GM12878 (cell line): Measurements from ENCODE around the gene EPHB1. TPM values are rescaled to one million over a fixed set of nuclear protein-coding genes. Genes with fewer than 3 reads are reported as not detected.

ENCODE experiments used
- ATAC-seq: fragments of 200-7000 bp; cut with Tn5 transposase; 3 replicates; pipeline ENCODE4 v1.9.1; 2020; ENCODE audit warnings: mild to moderate bottlenecking, moderate library complexity
- BruUV-seq: library from RNA; stranded (reverse); fragments of 400-500 nt; replicated peaks from 2 replicates; lab custom pipeline; 2021; lab: Mats Ljungman, UMichigan
- CTCF ChIA-PET: fragments of 300-600 bp; sonication (Branson Sonifier 250); formaldehyde crosslinking; extraction: SDS; loops from one replicate; lab custom pipeline; 2021; ENCODE audit warnings: inconsistent platforms; lab: Yijun Ruan, JAX
- POLR2A ChIA-PET: fragments of 350-600 bp; formaldehyde crosslinking; extraction: SDS; loops from one replicate; lab custom pipeline; 2021; ENCODE audit warnings: inconsistent platforms; lab: Charles Lee
- RAD21 ChIA-PET: fragments of 300-600 bp; sonication (Branson Sonifier 250); formaldehyde crosslinking; loops from one replicate; lab custom pipeline; 2023; ENCODE audit warnings: antibody characterized with exemption; ENCODE audit not compliant: unreplicated experiment; lab: Charles Lee
- SMC1A ChIA-PET: fragments of 300-600 bp; sonication (Branson Sonifier 250); formaldehyde crosslinking; loops from one replicate; lab custom pipeline; 2023; ENCODE audit not compliant: unreplicated experiment, uncharacterized antibody; lab: Charles Lee
- DNase-seq: peaks from one replicate; pipeline ENCODE4 v3.0.0-alpha.2; 2011; ENCODE audit warnings: low read depth, low spot score
- FAIRE-seq: peaks from 3 replicates; lab custom pipeline; 2011; peaks lifted over from hg19 to GRCh38; lab: Jason Lieb, UNC
- H2AFZ ChIP-seq: 2 replicates; pipeline ENCODE4 v1.6.0; 2011; ENCODE audit warnings: low read depth, low read length, control low read depth; ENCODE audit not compliant: control insufficient read depth
- H3K27ac ChIP-seq: 2 replicates; pipeline ENCODE4 v1.5.1; 2011; ENCODE audit warnings: control low read depth; ENCODE audit not compliant: control insufficient read depth, insufficient read depth
- H3K27me3 ChIP-seq, 2 experiments: replicated peaks in 1 of 2; 2 replicates each; pipeline versions ENCODE4 v1.6.0 to v1.6.1; 2011; ENCODE audit warnings: low read length in 1 of 2; ENCODE audit not compliant: control insufficient read depth in 2 of 2, insufficient read depth in 2 of 2
- H3K36me3 ChIP-seq, 2 experiments: 2 replicates each; pipeline ENCODE4 v1.5.1; 2011; ENCODE audit warnings: low read length in 1 of 2; ENCODE audit not compliant: control insufficient read depth in 2 of 2, insufficient read depth in 2 of 2
- H3K4me1 ChIP-seq: 2 replicates; pipeline ENCODE4 v1.6.1; 2011; ENCODE audit warnings: mild to moderate bottlenecking, low read length, moderate library complexity, mixed read lengths; ENCODE audit not compliant: control insufficient read depth, insufficient read depth
- H3K4me2 ChIP-seq: 2 replicates; pipeline ENCODE4 v1.6.0; 2011; ENCODE audit warnings: control low read depth; ENCODE audit not compliant: control insufficient read depth, insufficient read depth
- H3K4me3 ChIP-seq: fragments of 200-600 bp; sonication (generic); 2 replicates; pipeline ENCODE4 v1.5.1; 2016
- H3K79me2 ChIP-seq: 2 replicates; pipeline ENCODE4 v1.6.0; 2011; ENCODE audit warnings: low read length; ENCODE audit not compliant: control insufficient read depth, insufficient read depth
- H3K9ac ChIP-seq: 2 replicates; pipeline ENCODE4 v1.8.0; 2011; ENCODE audit warnings: low read length, control low read depth, mixed read lengths; ENCODE audit not compliant: control insufficient read depth, insufficient read depth
- H3K9me3 ChIP-seq: replicated peaks from 3 replicates; pipeline ENCODE4 v1.5.1; 2011; ENCODE audit warnings: mild to moderate bottlenecking, low read length; ENCODE audit not compliant: control insufficient read depth, insufficient read depth
- H4K20me1 ChIP-seq: 2 replicates; pipeline ENCODE4 v1.6.0; 2011; ENCODE audit not compliant: control insufficient read depth, insufficient read depth
- GATAD2B ChIP-seq: fragments of 450-650 bp; conservative IDR thresholded peaks from 2 replicates; pipeline ENCODE4 v1.6.1; 2017; ENCODE audit warnings: low read depth, mild to moderate bottlenecking, moderate library complexity
- SPI1 ChIP-seq: IDR thresholded peaks from 2 replicates; pipeline ENCODE4 v1.6.1; 2011; ENCODE audit warnings: low read depth, mild to moderate bottlenecking, low read length, moderate library complexity, borderline replicate concordance; ENCODE audit not compliant: insufficient read depth
- SRF ChIP-seq, 2 experiments: IDR thresholded peaks; 2 replicates each; pipeline ENCODE4 v1.6.1; 2011; ENCODE audit warnings: low read depth in 2 of 2, low read length in 2 of 2, mild to moderate bottlenecking in 1 of 2, moderate library complexity in 1 of 2
- WGBS: methylation state at CpG from one replicate; pipeline ENCODE4 v1.1.6; 2016; ENCODE audit warnings: low lambda C conversion rate; ENCODE audit not compliant: insufficient replicate concordance, insufficient coverage; ENCODE audit errors: missing lambda C conversion rate; 5-methylcytosine and 5-hydroxymethylcytosine counted together
- in situ Hi-C: fragments of 300-500 bp; cut with MboI; formaldehyde crosslinking; loops from 9 replicates; pipeline ENCODE4 v1.14.3; 2018; ENCODE audit warnings: mixed read lengths
- intact Hi-C: fragments of 100-400 bp; cut with micrococcal nuclease; formaldehyde crosslinking; loops from one replicate; pipeline ENCODE4 v1.14.2; 2022; ENCODE audit not compliant: unreplicated experiment
- polyA plus RNA-seq, 11 experiments: library from polyadenylated mRNA; depleted of rRNA in 4 of 11; unstranded in 6 of 11; stranded (reverse) in 5 of 11; fragments of >200 nt; fragmentation: Nextera tagmentation in 4 of 11; fragmentation: Illumina TruSeq in 1 of 11; extraction: Ambion mirVana in 4 of 11; extraction: Trizol in 1 of 11; gene quantifications; 1 replicate in 1 of 11; 2 replicates in 10 of 11; pipeline versions ENCODE4 v1.2.1 to v1.2.3, GENCODE V29; 2011 to 2016; ENCODE audit warnings: inconsistent platforms in 2 of 11, missing spikeins in 2 of 11, low read depth in 1 of 11
- total RNA-seq, 4 experiments: library from RNA; depleted of rRNA in 3 of 4; stranded (reverse); fragments of >200 nt in 3 of 4; fragmentation: Illumina TruSeq in 1 of 4; extraction: Trizol in 1 of 4; gene quantifications; 2 replicates each; pipeline versions ENCODE4 v1.2.1 to v1.2.3, GENCODE V29; 2013 to 2021
- TF ChIP-seq, protein P1 (sequence below): fragments of 450-650 bp; IDR thresholded peaks from 2 replicates; pipeline ENCODE4 v1.6.1; 2016; ENCODE audit warnings: mild to moderate bottlenecking

EPHB1 gene
- total and polyA plus RNA-seq, 10 of the 15 experiments (the other 5 are each of a cell fraction or from before 2014, with no cell fraction given): 0.33 to 23.8 (median 1.2) TPM

DNA sequence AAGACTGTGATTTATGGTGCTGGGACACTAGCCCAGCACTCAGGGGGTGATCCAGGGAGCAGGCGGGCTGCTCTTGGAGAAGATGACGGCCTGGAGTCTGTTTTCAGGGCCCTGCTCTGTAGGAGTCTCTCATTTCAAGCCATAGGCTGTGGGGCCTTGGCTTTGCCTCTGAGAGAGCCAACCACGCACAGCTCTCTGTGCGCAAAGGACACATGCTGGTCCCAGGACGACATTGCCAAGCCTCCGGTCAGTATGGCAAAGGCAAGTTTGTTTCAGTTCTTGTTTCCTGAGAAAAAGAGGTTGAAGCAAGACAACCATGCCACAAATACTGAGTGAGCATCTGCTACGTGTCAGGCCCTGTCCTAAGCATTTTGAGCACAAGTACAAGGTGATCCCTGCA lies 197.1 kb downstream of the EPHB1 start:
- Histone ChIP-seq H3K9ac (no peak overlapping the region), H3K9me3 (no peaks in the 10 kb centered on the region), H3K27ac (0 out of 2 replicates have a peak overlapping the region, but pooled peaks have one; percentile 2), H3K4me1 (peaks cover 17% of the 10 kb centered on the region), H4K20me1 (no peaks in the 10 kb centered on the region), H3K4me3 (no peak overlapping the region), H2AFZ (no peak overlapping the region), H3K27me3 (no peaks in the 10 kb centered on the region), H3K36me3 (no peaks in the 10 kb centered on the region; a peak in 1 of 4 replicates), H3K79me2 (no peaks in the 10 kb centered on the region), H3K4me2 (no peak overlapping the region)
- in situ Hi-C loops (no loop called here), intact Hi-C loops (no loop called here)
- TF ChIP-seq GATAD2B (no peak), SPI1 (peak; percentile 36; the same call in 1 of the 2 replicates)
- CTCF ChIA-PET: interaction anchor here (1.1 to 3.0 kb wide), 3 partner anchors 16 to 197 kb away, joined by 3 to 7 read pairs (median 4); partner anchors contain the start of gene EPHB1
- no TSS peak for BruUV-seq
- 65% methylated on average over 7 of the region's 7 CpGs for WGBS
- SMC1A ChIA-PET: interaction anchor here (0.9 to 3.5 kb wide), 4 partner anchors 13 to 88 kb away, joined by 5 to 12 read pairs (median 8); no protein-coding TSS in a partner anchor
- POLR2A ChIA-PET: interaction anchor here (0.8 to 1.5 kb wide), 2 partner anchors 9 to 21 kb away, joined by 3 read pairs; no protein-coding TSS in a partner anchor
- FAIRE-seq (no peak), DNase-seq (no peak), ATAC-seq (no peak; the same call in 2 of the 3 replicates)
- RAD21 ChIA-PET: interaction anchor here (1.1 to 1.5 kb wide), 2 partner anchors 11 to 88 kb away, joined by 3 to 5 read pairs; no protein-coding TSS in a partner anchor

- RAD21 ChIA-PET: interaction anchor here (1.1 to 1.5 kb wide), 2 partner anchors 11 to 88 kb away, joined by 3 to 5 read pairs; no protein-coding TSS in a partner anchor
- FAIRE-seq: no peak
- in situ Hi-C loops: no loop called here
- no TSS peak for BruUV-seq
- H3K4me2 ChIP-seq: no peak overlapping the region
- H3K9ac ChIP-seq: no peak overlapping the region
- CTCF ChIA-PET: interaction anchor here (1.1 to 3.0 kb wide), 4 partner anchors 13 to 198 kb away, joined by 3 to 7 read pairs (median 4); partner anchors contain the start of gene EPHB1
- H3K36me3 ChIP-seq: no peaks in the 10 kb centered on the region; a peak in 1 of 4 replicates
- SMC1A ChIA-PET: interaction anchor here (1.2 to 3.5 kb wide), 3 partner anchors 13 to 31 kb away, joined by 8 to 12 read pairs (median 8); no protein-coding TSS in a partner anchor
- peak overlapping the region; percentile 2 for H3K27ac ChIP-seq
- H3K9me3 ChIP-seq: no peaks in the 10 kb centered on the region
- peaks cover 17% of the 10 kb centered on the region for H3K4me1 ChIP-seq
- H3K79me2 ChIP-seq: no peaks in the 10 kb centered on the region
- no peak for DNase-seq
- ATAC-seq: peak; percentile 64
- POLR2A ChIA-PET: interaction anchor here (0.8 to 1.5 kb wide), 2 partner anchors 10 to 21 kb away, joined by 3 read pairs; no protein-coding TSS in a partner anchor
- H4K20me1 ChIP-seq: no peaks in the 10 kb centered on the region
- H3K27me3 ChIP-seq: no peaks in the 10 kb centered on the region
- H3K4me3 ChIP-seq: no peak overlapping the region
- H2AFZ ChIP-seq: peak overlapping the region; percentile 34; the same call in 1 of the 2 replicates
- no CpG with 5 or more reads among the region's 1 CpG for WGBS
- intact Hi-C loops: no loop called here
- TF ChIP-seq, protein P1, sequence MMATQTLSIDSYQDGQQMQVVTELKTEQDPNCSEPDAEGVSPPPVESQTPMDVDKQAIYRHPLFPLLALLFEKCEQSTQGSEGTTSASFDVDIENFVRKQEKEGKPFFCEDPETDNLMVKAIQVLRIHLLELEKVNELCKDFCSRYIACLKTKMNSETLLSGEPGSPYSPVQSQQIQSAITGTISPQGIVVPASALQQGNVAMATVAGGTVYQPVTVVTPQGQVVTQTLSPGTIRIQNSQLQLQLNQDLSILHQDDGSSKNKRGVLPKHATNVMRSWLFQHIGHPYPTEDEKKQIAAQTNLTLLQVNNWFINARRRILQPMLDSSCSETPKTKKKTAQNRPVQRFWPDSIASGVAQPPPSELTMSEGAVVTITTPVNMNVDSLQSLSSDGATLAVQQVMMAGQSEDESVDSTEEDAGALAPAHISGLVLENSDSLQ: 0 out of 2 replicates have a peak, but pooled peaks have one; percentile 8
- no peak for TF ChIP-seq SRF (IDR thresholded peaks at IDR 0.05; ENCODE audit: low read depth in 2 of 2, low read length in 2 of 2)
Observed at GRCh38 chr3:134992586-134992985, 197.5 kb downstream of the EPHB1 start.
